DMS79 treated with DMSO at 0.1 percent for 48 hours (cell line): Measurements from ENCODE around the gene EVL.

ENCODE experiments used
- DNase-seq: peaks from one replicate; lab custom pipeline; 2025; lab: John Stamatoyannopoulos, UW

EVL gene

DNA sequence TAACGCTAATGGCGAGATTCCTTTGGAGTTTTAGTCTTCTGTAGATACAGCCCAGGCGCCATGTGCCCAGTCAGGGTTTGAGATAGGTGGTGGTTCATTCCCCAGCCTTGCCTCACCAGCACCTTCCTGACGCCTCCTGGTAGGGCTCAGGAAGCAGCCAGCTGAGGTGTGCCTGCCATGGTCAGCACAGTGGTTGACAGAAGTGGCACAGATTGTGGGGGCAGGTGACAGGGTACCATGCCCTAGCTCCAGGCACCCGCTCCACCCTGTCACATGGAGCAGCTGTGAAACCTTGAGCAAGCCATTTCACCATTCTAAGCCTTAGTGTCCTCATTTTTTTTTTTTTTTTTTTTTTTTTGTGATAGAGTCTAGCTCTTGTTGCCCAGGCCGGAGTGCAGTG is 45.6 kb downstream of the EVL start:
- DNase-seq, result no peak

DNA sequence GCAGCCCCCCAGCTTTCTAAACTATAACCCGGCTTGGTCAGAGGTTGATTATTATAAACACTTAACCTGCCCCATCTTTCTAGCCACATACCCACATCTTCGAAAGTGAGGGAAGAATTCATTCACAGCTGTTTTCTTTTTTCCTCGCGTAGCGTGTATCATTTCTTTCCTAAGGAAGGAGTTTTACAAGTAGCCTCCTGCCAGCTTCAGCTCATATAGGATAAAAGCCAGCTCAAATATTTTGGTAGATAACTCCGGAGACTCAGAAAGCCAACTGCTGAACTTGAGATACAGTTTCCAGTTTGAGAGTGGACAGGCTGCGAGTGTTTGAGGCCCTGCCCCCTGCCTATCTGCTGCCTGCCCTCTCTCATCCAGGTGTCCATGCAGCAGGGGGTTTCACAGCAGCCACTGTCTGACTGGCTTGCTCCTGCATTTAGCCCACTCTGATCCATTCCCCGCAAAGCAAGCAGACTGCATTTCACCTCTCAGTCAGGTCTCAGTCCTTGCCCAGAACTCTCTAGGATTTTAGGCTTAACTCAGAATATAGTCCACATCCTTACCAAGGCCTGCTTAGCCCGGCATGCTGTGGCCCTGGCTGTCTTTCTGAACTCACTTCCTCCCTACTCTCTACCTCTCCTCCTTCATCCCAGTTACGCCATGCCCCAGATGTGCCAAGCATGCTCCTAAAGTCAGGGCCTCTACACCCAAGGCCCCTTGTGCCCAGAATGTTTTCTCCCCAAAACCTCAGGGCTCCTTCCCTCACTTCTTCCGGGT is 46.9 kb downstream of the EVL start:
- no peak for DNase-seq

DNA sequence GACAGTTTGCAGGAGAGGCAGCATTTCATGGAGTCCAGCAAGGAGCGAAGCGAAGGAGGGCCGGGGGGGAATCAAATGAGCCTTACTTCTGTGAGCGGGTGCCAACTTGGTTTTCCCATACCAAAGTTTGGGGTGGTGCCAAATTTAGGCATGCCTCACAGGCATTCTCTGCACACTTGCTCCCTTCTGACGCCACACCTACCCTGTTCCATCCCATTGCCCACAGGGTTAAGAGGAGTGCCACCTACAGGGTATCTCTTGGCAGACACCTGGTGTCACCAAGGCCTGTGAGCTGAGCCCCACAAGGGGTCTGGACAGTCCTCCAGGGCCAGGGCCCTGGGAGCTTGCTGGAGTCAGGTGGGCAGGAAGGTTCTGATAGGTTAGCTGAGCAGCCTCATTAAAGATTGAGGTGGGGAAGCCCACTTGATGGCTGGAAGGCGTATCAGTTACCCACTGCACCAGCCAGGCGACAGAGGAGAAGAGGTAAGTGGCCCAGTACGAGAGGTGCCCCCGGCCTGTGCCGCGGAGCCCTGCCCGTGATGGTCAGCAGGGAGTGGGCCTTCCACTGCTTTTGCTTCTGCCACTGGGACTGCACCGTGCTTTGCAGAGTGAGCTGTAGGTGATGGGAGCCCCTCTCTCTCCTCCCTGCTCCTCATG is 49.0 kb downstream of the EVL start:
- peak; percentile 97 for DNase-seq

DNA sequence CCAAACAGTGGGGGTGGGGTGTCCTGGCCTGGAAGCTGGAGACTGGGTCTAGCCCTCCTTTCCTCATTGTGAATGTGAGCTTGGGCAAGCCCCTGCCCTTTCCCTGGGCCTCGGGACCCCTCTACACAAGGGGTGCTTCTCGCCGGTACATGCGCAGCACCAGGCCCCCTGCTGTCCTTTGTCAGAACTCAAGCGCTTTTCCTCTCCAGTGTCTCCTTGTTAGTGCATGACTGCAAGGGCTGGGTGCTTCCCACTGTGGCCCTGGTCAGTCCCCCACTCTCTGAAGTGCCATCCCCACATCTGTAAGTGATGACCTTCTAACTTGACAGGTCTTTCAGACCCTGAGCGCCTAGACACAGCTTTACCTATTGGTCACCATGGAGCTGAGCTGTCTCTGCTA is 50.0 kb downstream of the EVL start:
- no peak for DNase-seq

DNA sequence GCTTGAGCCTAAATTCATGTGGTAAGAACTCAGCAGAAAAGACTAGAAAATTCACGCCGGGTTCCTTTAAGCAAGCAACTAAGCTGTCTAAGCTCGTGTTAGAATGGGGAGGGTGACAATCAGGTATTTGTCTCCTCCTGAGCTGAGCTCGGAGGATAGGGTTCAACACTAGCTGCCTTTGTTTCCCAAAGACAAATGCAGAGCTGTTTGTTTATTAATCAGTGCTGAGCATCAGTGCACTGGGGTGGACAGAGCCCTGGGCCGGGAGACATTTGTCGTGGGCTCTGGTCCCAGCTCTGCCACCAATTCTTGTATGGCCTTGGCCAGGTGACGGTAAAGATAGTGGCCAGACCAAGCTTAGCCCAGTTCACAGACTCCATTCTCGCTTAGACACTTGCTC is 50.5 kb downstream of the EVL start:
- no peak for DNase-seq

DNA sequence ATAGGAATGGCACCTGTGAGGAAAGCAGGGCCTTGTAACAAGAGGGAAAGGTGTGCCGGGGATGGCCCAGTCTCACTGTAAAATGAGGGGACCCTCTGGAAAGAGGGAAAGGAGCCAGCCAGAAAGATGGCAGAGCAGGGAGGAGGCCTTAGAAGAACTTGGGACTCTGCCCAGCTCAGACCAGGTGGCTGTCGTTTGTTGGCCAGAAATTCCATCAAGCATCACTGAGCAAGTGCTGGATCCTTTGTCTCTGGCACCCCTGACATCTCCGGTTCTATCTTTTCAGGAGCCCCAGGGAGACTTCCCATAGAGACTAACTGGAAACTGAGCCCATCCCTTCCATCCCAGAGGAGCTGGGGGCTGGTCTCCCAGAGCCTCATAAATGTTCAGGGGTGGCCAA is 50.9 kb downstream of the EVL start:
- DNase-seq, result peak; percentile 62

DNA sequence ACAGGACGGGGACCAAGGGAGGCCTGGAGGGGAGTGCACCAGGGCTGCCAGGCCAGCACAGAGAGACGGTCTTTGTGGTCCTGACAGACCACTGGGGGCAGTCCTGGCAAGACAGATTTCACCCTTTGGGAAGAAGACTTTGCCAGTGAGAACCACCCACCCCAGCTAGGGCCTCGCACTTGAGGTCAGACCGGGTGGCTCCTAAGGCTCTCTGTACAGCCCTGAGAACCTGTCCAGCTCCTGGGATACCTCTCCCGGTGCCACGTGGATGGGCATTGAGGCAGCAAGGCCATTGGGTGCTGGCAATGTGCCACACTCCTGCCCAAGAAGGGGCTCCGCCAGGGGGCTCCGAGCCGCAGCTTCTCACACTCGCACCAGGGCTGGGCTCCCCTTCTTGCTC is 51.8 kb downstream of the EVL start:
- DNase-seq, result no peak

DNA sequence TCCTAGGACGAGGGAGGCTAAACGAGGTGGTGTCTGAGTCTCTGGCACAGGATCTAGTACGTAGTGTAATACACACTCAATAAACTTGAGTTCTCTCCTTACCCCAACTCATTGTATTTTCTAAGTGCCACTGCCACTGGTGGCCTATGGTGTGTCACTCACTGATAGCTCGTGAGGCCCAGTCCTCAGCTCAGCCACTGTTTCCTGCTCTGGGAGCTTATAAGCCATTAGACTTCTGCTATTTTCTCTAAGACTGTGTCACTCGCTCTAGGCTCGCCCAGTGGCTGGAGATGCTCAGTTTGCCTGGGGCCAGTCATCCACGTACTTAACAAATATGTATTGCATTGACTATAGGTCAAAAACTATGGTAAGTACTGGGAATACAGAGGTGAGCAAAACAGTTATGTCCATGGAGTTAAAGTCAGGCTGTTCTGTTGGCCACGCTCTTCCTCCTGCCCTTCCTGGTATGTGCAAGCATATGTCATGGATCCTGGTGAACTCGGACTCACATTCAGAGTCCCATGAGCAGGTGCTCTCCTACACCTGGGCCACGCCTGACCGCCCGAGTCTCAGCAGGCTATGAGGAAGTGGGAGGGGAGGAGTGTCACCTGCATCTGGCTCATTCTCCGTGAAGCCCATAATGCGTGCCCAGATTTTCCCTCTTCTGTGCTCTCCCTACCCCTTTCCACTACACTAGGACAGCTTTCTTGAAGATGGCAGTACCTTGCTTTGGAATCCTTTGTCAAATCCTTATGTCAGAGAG is 52.6 kb downstream of the EVL start:
- DNase-seq, result peak; percentile 75

DNA sequence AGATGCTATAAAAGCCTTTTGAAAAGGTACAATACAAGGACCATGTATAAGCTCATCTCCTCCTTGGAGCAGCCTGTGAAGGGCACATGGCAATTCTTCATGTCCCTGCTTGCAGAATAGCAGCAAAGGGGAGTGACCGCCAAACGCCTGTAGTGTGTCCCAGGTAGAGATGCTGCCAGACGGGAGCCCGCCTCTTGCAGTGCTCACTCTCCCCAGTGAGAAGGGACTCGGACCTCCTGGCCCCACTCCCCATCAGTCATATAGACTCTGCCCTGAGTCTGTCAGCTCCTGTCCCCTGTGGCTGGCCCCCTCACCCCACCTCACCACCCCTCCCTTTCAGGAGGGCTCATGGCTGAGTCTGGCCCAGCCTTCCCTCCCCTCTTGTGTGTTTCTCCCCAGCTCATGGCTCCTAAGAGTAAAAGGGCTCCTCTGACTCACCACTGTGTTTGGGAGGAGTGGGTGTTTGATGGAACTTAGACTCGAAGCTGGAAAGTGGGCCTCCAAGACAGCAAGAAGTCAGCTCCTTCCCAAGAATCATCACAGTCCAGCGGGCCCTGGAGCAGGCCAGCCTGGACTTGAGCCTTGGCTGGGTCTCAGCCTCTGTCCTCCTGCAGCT is 53.3 kb downstream of the EVL start:
- DNase-seq, result no peak

DNA sequence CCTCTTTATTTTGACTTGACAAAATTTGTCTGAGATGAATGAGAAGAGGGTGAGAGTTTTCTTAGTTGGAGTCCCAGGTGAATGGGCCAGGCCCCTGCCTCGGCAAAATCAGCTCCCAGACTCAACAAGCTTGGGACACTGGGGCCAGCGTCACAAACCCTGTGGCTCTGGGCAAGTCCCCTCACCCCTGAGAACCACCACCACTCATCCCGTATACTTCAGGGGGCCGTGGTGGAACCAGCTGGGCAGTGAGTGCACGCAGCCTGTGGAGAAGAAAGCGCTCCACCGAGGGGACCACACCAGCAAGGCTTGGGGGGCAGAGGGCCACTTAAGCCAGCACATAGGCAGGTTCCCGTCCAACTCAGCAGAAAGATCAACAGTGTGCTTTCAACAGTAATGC is 54.0 kb downstream of the EVL start:
- no peak for DNase-seq

DNA sequence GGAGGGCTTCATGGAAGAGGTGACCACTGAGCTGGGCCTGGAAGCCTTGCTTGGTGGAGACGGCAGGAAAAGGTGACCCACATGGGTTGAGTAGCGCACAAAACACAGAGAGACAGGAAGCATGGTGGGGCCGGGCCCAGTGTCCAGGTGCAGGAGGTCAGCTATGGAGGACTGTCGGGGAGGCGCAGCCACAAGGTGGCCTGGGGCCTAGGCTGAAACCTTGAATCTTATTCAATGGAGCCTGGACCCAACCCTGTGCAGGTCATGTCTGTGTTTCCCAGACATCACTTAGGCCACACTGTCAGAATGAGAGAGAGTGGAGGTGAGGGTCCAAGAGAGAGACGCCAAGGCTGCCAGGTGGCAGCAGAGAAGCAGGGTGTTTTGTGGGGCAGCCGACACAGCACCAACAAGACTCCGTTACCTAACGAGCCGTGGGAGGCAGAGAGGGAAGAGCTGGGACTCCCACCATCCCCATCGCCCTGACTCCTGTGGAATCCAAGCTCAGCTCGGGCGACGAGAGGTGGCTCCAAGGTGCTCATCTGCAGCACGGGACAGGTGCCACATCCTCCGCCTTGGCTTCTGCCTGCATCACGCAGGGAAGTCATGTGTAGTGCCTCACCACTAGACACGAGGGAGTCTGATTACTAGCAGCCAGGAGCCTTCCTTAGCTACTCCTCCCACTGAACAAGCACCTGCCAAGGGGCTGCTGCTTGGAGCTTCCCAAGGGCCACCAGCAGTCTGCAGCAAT is 55.5 kb downstream of the EVL start:
- DNase-seq, result no peak

DNA sequence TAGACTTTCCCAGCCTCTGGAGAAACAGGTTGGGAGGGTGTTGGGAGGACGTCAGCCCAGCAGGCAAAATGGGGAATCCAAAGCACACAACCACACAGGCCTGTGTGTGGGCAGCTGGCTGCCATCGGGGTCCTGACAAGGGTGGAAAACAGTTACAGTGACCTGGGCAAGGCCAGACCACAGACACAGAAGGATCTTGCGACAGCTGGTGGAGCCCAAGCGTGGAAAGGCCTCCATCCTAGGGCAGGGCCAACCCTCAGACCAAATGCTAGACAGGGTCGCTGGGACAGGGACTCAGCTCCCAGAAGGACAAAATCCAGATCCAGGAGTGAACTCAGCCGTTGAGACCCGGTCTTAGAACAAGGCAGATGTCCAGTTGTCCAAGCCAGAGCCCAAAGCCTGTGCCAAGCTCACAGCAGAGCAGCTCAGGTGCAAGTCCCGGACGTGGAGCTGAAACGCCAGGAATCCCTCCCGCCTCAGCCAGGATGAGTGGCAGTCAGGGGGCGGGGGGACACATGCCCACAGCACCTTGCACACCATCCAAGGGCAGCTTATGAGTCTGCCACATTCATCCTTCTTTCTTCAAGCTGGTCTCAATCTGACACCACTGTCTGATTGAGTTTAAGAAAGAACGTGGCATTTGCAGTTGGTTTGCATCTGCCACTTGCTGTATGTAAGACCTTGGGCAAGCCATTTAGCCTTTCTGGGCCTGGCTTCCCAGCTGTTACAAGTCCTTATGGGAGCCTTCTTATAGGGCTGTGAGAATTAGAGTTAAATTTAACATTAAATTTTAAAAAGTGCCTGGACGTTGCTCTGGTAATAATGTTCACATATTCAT is 56.6 kb downstream of the EVL start:
- DNase-seq, result no peak

DNA sequence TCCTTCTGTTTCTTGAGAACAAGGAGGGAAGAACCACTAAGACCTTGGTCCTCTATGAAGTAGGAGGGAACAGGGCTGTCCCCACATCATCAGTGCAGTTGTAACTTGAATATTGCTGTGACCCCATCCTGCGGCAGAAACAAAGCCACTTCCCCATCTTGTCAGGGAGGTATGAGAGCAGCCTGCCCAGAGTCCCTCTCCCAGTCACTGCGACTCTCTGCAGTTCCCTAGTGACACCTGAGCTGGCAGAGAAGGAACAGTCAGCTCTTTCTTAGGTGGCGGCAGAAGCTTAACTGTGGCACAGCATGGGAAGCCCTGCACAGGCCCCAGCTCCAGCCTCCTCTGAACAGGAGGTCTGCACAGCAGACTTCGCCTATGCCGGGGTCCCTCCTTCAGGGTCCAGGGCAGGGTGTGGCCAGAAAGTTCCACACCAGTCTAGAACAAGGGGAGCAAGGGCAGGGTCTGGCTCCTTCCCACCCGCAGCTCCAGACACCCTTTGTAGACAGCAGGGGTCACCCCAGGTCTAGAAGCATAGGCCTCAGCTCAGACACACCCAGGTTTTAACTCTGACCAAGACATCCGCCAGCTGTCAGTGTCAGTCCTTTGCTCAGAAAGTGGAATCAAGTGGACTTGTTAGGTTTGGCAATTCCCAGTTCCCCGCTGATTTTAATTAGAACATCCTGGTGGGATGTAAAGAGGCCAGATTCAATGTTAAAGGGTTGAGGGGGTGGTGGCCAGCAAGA is 57.4 kb downstream of the EVL start:
- DNase-seq, result no peak

DNA sequence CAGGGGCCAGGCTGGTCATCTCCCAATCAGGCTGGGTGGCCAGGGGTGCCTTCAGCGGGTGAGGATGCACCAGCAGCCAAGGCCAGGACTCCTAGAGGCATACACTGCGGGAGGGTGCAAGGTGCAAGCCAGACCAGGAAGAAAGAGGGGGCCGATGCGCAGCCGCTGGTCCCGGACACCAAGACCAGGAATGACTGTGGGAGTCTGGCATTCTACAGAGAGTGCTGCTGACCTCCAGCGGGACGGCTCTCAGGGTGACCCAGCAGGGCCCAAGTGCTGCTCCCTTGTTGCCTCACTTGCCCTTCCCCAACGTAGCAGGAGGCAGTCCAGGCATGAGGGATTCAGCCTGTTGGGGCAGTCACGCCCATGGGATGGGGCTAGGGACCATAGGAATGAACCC is 58.4 kb downstream of the EVL start:
- DNase-seq, result no peak

DNA sequence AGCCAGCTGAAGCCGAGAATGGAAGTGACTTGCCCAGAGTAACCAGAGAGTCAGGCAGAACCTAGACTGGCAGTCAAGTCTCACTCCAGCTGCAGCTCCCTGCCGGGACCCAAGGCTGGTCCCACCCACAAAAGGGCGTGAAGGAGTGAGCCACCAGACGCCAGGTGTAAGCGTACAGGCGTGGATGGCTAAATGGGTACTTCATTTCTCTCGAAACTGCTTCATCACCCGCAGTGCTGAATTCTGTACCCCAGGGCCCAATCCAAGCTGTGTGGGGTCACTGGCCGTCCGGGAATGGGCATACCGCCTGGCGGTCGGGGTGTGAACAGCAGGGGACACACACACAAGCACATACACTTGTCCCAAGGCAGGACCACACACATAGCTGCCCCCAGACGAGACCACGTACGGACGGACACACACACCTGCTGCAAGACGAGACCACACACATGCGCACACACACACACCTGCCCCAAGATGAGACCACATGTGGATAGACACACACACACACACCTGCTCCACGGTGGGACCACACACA is 59.4 kb downstream of the EVL start:
- DNase-seq, result peak; percentile 76

DNA sequence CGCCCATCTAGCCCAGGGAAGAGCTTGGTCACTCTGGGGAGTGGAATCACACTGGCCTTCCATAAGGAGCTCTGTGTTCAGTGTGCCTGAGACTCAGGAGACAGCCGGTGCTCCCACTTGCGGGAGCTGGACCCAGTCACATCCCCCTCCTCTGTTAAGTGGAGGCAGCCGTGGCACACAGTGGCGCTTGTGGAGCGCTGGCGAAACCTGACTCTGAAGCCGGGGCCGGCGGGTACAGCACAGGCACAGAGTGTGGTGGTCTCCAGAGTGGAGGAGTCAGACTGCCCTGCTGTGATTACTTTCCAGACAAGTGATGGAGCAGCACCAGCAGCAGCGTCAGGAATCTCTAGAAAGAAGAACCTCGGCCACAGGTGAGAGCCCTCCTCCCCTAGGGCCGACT is 61.2 kb downstream of the EVL start:
- no peak for DNase-seq

DNA sequence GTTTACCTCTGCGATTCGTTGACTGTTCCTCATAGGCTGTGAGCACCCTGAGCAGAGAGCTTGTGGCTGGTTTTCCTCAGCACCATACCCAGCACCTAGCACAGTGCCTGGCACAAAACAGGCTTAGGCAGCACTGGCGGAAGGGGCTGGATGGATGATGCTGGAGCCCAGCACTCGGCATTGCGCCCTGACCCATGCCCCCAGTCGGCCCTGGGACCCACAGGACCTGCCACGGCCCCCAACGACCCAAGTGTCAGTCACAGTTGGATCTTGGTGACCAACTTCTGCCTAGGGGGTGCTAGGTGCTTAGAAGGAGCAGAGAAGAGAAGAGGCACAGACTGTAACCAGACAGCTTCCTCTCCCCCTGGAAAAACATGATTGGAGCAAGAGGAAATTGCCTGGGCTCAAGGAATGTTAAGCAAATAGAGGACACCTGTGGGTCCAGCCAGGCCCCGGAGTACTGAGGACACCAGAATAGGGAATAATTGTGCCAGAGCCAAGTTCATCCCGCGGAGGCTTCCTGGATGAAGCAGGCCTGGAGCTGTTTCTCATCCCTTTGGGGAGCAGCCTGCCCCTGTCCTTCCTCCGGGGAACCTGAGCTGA is 62.7 kb downstream of the EVL start:
- no peak for DNase-seq

DNA sequence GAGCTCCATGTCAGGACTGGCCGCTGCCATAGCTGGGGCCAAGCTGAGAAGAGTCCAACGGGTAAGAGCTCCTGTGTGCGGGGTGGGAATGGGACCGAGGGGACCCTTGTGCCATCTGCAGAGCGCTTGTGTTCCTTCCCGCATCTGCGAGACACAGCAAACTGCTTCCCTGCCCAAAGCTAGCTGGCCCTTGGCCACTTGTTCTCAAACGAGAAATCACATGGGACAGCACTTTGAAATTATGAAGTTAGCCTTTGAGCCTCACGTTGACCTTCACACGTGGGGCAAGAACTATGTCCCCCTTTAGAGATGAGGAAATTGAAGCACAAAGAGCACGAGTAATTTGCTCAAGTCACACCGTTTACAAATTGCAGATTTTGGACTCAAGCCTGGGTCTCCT is 63.5 kb downstream of the EVL start:
- no peak for DNase-seq

DNA sequence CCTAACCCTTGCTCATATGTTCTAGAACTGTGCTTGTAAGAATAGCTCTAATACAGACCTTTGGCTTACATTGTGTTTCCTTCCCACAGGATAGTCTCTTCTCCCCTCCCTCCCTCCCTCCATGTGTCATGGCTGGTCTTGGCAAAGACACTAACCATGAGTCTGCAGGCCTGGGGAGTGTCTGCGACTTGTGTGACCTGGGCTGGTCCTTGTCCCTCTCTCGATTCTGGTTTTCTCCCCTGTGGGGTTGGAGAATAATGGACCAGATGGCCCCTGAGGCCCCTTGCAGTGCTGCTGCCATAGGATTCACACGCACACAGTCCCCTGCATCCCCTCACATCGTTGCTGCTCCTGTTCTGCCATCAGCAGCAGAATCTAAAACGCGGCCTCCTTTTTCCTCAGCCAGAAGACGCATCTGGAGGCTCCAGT is 64.0 kb downstream of the EVL start:
- no peak for DNase-seq

DNA sequence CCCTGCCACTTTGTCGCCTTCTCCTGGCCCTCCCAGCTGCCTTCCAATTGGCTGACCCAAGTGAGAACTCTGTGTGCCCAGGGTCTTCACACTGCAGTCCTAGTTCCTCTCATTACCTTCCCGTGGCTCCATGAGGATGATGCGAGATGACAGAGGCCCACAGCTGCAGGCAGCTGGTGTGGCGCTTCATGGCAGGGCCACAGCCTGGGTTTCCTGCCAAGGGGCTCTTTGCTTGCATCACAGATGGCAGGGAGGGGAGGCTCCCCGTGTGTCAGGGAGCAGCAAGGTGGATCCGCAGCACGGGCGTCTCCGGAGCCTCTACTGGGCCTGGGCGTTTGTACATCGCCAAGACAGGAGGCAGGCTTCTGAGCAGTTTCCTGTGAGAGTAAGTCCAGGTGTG is 65.3 kb downstream of the EVL start:
- no peak for DNase-seq
